G401 (cell line): ENCODE measurements around the gene GDPD4. TPM values are rescaled to one million over a fixed set of nuclear protein-coding genes. Genes with fewer than 3 reads are reported as not detected.

ENCODE experiments used
- DNase-seq: peaks from one replicate; pipeline ENCODE4 v3.0.0-alpha.2; 2015; ENCODE audit warnings: low spot score
- in situ Hi-C: cut with HindIII; loops from 2 replicates; pipeline ENCODE4 v1.10.0; 2016; ENCODE audit warnings: low sequenced_read_pairs, mixed read lengths
- total RNA-seq: library from RNA; depleted of rRNA; stranded (reverse); fragments of >200 nt; shearing (Covaris generic); gene quantifications from 2 replicates; pipeline ENCODE4 v1.2.3, GENCODE V29; 2014

GDPD4 gene
- total RNA-seq, 1 experiment from 2014 or later, result not detected

- no peak for DNase-seq
- in situ Hi-C loops, result no loop called here
Observed at GRCh38 chr11:77211040-77211451, 90.4 kb downstream of the GDPD4 start.

GRCh38 chr11:77209663-77210062 is 91.8 kb downstream of the GDPD4 start:
- in situ Hi-C loops, result no loop called here

DNA sequence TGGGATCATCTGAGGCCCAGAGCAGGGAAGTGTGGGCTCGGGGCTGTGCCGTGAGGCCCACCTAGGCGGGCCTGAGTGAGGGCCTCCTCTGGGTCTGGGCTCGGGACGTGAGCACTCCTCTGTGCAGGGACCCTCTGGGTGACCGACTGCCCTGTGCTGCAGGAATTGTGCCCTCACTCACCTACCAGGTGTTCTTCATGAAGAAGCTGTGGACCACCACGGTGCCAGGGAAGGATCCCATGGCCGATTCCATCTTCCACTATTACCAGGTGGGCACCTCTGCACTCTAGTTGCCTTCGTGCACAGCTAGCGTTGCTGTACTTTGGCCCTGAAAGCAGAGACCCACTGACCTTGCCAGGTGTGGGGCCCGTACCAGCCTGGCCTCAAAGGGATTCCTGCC is 93.0 kb downstream of the GDPD4 start:
- in situ Hi-C loops, result no loop called here
- no peak for DNase-seq

More at GRCh38 chr11:77209663-77210062, 91.8 kb downstream of the GDPD4 start:
- no peak for DNase-seq

- in situ Hi-C loops, result no loop called here
- DNase-seq, result no peak
Observed at GRCh38 chr11:77207618-77208313, 93.7 kb downstream of the GDPD4 start.

GRCh38 chr11:77207019-77207485 is 94.4 kb downstream of the GDPD4 start:
- in situ Hi-C loops, result no loop called here
- DNase-seq, result no peak

DNA sequence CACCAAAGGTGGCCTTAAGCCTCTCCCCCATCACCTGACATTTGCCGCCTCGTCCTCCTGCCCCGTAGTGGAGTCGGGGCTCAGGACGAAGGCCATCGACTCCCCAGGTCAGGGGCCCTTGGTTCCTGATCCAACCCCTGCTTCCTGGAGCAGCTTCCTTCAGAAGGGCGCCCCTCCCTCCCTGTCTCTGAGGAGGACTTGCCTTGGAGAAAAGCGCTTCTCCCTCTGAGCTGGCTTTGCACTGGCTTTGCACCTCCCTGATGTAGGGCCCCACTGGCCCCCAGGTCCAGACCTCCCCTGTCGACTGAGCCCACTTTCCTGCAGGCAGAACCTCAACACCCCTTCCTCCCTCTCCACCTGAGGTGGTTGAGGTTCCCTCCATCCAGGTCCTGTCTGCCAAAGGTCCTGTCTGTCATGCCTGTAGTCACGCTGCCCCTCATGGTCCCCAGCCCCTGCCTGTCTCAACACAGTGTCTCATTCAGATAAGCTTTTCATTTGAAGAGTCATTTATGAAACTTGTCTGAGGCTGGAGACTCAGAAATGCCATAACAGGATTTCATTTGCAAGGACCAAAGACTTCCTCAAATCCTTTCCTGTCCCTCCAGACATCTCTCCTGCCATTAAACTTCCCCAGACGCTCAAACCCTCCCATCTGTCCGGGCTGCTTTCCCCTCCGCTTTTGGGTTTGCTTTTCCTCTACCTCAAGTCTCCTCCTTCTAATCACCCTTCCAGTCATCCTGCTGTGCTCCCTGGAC is 95.0 kb downstream of the GDPD4 start:
- in situ Hi-C loops, result no loop called here
- DNase-seq, result no peak

GRCh38 chr11:77205467-77206263 is 95.8 kb downstream of the GDPD4 start:
- in situ Hi-C loops, result no loop called here
- DNase-seq, result no peak

DNA sequence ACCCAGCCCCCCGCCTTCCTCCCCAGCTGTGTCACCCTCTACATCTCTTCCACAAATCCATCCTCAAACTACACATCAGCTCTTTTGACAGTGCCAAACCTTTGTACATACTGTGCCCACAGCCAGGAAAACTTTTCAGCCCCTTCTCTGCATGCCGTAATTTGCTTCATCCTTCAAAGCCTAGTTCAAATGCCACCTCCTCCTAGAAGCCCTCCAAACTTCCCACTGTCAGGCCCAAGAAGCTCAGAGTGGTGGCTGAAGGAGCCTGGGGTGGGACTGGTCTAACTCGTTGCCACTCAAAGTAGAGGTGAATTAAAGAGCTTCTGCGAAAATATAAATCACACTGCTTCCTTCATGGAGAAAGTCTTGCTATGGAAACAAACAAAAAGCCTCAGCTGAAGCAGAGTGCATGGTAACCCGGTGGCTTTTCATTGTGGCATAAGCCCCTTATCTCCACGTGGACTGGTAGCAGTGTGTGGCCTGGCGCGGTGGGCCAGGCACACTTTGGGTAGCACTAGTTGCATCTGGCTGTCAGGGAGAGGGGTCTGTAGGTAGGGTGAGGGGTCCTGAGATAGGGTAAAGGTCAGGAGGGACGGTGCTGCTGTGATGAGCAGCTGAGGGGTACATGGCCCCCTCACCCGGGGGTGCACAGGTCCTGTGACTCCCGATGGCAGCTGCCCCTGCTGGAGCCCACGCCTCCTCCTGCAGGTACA is 96.6 kb downstream of the GDPD4 start:
- in situ Hi-C loops, result no loop called here
- no peak for DNase-seq

GRCh38 chr11:77203901-77204753 is 97.4 kb downstream of the GDPD4 start:
- no peak for DNase-seq
- in situ Hi-C loops, result no loop called here

DNA sequence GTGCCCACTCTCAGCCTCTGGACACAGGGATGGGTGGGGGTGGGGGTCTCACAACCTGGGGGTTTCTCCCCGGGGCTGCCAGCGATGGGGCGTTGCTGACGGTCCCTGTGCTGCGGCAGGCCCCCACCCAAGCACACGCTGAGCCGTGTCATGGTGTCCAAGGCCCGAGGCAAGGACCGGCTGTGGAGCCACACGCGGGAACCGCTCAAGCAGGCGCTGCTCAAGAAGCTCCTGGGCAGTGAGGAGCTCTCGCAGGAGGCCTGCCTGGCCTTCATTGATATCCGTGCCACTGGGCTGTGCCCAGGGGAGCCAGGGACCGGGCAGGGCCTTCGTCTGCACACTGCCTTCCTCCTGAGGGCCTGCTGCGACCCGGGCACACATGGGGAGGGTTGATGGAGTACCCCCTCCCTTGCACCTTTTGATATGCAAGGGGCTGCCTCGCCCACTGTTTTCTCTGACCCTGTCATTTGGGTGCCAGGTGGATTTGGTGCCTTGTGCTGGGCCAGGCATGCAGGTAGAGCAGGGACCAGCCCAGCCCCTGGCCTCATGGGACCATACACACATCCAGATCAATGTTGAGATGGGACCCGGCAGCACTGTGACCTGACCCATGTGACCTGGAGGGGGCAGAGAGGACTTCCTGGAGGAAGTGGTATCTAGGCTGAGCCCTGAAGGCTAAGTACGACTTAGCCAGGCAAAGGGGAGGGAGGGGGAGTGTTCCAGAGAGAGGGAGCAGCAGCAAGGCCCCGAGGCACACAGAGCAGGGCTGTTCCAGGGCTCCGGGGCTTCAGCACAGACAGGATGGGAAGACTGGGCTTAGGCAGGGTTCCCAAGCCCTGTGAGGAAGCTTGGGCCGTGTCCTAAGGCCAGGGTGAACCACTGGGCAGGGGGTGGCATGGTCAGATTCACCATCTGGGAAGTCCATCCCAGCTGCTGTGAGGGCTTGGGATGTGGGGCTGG is 98.3 kb downstream of the GDPD4 start:
- no peak for DNase-seq
- in situ Hi-C loops, result no loop called here

DNA sequence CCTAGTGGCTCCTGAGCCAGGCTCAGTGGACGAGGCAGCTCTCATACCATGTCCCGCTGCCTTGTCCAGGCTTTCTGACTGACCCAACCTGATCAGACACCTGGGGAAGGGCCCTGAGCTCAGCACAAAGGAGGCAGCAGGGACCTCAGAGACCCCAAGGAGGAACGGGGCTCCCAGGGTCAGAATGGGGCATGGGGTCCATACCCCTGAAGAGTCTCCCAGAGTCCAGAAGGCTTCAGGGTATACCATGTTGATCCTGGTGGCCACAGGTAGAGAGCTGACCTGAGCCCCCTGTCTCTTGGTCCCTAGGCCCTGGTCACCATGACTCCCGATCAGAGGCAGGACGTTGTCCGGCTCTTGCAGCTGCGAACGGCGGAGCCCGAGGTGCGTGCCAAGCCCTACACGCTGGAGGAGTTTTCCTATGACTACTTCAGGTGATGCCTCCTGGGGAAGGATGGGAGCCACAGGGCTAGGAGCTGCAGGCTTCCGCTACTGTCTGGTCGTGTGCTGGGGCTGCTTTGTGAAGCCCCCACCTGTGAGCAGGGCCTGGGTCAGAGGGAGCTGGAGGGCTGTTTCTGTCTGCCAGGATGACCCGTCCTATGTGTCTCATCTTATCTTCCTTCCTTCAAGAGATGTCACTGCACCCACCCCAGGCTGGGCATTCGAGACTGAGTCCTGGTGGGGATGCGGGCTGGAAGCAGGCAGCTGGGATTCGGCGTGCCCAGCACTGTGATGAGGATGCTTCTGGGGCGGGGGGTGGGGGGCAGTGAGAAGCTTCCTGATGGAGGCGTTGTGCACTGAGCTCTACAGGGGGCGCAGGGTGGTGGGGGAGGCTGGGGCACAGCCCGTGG is 99.3 kb downstream of the GDPD4 start:
- in situ Hi-C loops, result no loop called here
- no peak for DNase-seq

DNA sequence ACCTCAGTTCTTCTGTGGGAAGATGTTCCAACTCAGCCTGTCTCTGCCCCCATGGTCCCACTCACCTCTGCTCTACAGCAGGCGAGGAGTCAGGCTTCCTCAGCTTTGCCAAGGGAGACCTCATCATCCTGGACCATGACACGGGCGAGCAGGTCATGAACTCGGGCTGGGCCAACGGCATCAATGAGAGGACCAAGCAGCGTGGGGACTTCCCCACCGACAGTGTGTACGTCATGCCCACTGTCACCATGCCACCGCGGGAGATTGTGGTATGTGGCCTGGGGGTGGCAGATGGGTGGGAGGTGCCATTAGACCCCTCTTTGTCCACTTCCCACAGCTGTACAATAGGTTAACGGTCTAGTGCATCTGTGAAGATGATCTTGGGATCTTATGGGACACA is 100.1 kb downstream of the GDPD4 start:
- DNase-seq, result no peak
- in situ Hi-C loops, result no loop called here

DNA sequence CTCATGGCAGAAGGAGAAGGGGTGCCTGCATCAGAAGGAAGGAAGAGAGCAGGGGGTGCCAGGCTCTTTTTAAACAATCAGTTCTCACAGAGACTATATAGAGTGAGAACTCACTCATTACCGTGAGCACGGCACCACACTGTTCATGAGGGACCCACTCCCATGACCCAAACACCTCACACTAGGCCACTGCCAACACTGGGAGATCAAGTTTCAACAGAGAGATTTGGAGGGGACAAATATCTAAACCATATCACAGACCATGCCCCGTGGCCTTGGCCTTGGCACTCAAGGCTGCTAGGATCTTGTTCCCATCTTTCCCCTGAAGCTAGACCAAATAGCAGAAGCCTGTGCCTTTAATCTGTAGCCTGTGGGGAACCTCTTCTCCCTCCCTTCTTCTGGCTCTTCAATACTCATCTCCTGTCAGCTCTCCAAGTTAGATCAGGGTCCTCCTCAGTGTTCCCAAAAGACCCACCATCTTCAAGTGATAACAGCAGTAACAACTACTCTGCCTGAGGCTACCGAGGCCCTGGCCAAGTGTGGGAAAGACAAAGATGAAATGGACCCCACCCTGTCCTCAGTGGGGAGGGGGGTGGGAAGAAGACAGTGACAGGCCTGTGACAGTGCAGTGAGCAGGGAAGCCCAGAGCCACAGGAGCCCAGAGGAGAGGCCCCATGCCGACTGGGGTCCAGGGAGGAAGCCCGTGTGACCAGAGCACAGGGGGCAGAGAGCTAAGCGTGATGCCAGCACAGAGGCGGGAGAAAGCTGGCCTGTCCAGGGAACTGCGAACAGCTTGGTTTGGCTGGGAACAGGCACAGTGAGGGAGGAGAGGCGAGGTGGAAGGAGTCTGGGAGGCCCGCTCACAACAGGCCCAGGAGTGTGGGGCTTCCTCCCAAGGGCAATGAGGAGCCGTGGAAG is 100.9 kb downstream of the GDPD4 start:
- in situ Hi-C loops, result no loop called here
- DNase-seq, result no peak

DNA sequence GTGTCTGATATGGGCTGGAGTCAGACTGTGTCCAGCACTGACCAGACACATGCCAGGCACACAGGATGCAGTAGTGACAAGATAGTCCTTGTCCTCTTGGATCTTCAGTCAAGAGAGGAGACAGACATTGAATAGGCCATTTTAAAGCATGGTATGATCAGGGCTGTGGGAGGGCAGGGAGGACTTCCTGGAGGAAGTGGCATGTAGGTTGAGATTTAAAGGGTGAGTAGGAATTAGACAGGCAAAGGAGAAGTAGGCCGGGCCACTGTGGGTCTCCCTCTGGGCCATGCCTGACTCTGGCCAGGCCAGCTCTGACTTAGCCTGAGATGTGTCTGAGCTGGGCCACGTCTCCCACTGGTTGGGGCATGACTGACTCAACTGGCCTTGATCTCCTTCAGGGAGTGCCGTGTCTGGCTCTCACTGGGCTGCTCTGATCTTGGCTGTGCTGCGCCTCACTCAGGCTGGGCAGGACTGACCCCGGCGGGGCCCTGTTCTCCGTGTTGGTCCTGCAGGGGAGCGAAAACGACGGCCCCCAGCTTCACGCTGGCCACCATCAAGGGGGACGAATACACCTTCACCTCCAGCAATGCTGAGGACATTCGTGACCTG is 102.2 kb downstream of the GDPD4 start:
- in situ Hi-C loops, result no loop called here

GRCh38 chr11:77198440-77198849 is 103.0 kb downstream of the GDPD4 start:
- in situ Hi-C loops, result no loop called here
- DNase-seq, result no peak

More for the DNA sequence above, 102.2 kb downstream of the GDPD4 start:
- no peak for DNase-seq
